Activated T-helper 9 cell treated with anti-CD3 and anti-CD28 coated beads, Interleukin-2, amount 50 U/mL, for 16 hours (primary cell): ENCODE results near the gene COX10.
"Not testable (repeated sequence)": the region's sequence is repeated elsewhere in the genome, so short reads cannot be mapped to it uniquely, and the experiment has no call there.

Source experiments
- DNase-seq: peaks from one replicate; pipeline ENCODE4 v3.0.0-alpha.2; 2020; ENCODE audit warnings: low read depth

The COX10 gene

DNA sequence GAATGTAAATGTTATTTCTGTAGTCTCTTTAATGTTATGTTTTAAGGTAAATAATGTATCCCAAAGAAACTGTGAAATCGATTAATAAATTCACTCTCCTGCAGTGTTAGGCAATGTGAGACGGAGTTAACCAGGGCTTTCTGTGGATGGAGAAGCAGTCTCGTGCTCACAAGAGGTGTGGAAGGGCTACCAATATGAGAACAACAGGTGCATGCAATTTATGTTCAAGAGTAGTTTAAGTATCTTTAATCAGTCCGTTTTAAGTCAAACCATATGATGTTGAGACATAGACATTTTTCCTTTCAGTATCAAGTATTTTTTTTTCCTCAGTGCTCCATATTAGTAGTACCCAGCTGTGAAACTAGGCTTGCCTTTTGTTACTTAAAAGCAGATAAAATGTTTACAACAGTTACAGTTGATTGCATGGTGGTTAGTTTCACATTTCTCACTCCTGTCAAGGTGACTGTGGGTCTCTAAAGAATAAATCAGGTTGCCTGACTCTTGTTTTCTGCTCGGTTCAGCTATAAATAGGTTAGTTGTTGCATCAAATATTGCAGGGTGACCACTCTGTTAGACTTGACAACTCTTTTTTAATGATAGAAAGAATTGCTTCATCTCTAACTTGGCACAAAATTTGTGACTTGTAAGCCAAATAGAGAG is 54.4 kb downstream of the COX10 start:
- DNase-seq: no peak

DNA sequence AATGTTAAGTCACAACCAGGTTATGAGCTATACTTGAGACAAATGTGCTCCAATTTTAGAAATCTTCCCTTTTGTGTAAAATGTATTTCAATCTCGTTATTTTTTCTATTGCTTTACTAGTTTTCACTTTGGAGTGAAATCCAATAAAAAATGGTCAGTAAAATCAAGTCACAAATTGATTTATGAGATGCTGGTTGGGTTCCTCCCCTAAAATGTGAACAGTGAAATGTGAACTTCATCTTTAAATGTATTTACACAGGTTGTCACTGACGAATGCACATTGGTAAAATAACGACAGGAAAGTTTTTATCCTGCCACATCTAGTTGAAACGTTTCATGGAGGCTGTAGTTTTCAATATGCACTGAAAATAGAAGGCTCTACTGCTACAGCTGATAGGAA is 55.5 kb downstream of the COX10 start:
- DNase-seq: no peak

DNA sequence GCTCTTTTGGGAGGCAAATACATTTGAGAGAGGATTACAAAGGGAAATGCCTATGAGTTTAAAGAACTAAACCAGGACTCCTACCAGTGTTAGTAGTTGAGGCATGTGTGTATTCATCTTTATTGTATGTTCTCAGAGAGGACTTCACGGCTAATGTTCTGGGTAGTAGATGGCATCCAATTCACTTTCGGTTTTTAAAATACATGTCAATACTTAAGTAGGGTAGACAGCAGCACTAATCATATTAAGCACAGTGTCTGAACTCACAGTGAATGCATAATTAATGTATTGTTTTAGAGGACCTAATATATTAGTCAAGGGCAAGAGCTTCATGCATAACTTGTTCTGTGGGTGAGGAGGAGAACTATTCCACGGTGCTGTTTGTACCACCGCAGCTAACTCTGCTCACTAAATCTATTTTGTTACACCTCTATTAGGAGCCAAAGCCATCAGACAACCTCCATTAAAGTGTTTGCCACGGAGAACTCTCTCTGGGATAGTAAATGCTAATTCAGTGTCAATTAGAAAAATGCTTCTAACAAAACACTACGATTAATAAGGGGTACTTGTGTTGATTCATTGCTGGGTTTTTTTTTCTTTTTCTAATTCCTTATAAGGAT is 56.3 kb downstream of the COX10 start:
- DNase-seq: no peak

DNA sequence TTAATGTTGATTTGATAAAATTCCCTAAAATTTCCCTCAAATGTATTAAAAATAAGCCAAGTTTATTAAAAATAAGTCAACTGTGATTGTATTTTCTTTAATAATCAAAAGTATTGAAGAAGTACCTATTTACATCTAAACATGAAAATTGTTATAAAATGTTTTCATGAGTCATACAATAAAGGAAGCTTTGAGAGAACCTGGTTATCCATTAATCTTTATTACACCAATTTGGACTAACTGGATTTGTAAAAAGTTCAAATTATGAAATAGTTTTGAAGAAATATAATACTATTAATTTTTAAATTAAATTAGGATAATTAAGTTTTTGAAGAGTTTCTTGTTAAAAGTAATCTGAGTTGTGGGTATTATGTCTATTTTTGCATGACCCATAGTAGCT is 63.8 kb downstream of the COX10 start:
- no peak for DNase-seq

DNA sequence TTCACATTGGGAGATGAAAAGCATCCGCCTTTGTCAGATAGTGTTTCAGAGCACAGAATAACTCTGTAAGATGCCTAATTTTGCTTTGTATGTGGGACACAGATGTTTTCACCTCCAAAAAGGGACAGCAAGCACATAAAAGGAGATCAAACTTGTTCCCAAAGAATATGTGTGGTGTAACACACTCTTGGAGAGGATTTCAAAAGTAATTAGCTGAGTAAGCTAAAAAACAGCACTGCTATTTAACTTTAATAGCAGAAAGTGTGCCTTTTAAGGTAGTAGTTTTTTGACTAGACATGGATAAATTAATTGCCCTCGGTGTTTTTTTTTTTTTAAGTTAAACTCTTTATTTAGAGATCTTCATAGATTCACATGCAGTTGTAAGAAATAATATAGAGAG is 65.2 kb downstream of the COX10 start:
- no peak for DNase-seq

DNA sequence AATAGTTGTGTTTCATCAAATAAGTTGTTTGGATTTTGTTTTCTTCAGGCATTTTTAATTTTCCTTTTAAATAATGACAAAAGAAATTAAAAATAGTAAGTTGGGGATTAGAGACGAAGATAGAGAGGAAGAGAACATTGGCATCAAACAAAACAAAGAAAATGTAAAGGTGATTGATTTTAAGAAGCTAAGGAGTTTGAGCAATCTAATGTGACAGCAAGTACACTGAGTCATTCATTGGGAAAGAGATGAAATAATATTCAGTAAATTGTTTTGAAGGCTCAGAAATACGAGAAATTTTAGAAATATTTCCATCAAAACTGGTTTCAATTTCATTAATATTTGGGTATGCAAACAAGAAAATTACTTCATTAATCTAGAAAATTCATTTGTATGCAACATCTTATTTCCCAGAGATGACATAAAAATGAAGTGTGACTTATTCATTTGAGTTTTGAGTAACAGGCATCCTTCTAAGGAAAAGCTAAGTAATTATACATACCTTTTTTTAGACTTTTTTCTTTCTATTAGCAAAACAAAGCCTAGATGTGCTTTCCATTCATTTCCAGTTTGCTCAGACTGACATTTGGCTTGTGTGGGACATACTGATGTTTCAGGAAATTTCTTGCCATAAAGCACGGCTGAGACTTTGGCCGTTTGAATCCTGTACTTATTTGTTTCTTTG is 66.7 kb downstream of the COX10 start:
- no peak for DNase-seq

DNA sequence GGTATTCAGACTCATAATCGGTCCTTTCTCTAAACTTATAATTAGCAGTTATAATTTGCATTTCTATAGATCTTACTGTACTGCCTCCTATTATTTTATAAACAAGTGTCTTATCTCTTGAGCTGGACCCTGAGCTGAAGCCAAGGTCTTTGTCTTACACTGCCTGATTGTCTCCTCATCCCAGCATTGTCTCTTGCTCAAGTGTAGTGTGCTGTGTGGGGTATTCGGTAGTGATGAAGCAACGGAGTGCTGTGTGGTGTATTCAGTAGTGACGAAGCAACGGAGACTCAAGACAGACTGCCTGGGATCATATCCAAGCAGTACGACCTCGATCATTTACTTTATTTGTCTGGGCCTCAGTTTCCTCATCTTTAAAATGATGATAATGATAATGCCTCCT is 69.3 kb downstream of the COX10 start:
- no peak for DNase-seq

DNA sequence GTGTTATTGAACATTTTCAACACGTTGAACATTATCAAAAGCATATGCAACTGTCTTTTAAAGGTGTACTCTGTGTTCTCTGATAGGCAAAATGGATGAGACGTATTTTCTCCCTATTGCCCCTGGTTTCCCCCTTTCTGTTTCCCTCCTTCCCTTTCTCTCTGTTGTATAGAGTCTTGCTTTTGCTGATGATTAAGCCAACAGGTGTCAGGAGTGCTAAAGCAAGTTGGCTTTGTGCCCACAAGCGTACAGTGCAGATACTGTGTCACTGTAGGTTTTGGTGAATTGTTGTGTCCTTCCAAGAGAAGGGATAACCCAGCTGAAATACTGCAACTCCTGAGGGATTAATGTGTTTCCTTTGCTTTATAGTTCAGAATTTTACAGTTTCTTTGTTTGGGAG is 74.4 kb downstream of the COX10 start:
- no peak for DNase-seq

DNA sequence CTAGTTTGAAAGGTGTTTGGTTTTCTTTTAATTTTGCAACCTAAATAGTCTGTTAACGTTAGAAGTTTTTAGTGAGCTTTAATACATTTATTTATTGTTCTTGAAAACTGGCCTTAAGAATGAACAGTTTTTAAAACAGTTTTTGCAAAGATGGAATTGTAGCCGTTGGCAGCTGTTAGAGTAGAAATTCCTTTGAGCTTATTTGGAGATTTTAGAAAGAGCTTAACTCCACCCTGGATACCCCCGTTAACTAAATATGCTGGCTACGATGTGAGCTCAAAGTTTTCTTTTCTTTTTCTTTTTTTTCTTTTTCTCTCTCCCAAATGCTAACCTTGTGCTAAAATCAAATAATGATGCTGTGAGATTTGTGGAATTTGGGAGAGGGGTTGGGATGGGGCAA is 75.2 kb downstream of the COX10 start:
- no peak for DNase-seq

DNA sequence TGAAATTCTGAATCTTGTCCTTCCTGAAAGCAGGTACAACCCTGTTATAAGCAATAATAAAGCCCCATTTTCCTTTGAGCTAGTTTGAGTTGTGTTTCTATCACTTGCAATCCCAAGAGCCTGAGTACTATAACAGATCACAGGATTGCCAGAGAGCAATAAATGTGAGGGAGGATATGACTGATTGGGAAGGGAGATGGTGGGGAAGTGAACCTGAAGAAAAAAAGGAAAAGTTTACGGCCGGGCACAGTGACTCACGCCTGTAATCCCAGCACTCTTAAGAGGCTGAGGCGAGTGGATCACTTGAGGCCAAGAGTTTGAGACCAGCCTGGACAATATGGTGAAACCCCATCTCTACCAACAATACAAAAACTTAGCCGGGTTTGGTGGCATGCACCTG is 80.4 kb downstream of the COX10 start:
- DNase-seq: no peak

DNA sequence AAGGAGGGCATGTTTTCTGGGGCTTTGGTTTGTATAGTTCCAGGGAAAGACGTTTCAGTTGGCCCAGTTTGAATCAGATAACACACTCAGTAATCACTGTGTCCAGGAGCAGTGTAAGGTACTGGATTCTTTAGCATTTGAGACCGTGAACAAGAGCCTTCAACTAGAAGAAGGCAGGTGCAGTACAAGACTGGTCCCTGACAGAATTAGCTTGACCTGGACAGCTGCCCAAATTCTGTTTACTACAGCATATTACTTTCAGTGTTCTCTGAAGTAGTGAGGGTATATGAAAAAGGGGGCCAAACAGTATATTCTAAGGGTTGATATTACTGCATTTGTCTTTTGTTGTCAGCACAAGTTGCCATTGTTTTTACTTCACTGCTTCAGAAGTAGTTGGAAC is 81.3 kb downstream of the COX10 start:
- no peak for DNase-seq

DNA sequence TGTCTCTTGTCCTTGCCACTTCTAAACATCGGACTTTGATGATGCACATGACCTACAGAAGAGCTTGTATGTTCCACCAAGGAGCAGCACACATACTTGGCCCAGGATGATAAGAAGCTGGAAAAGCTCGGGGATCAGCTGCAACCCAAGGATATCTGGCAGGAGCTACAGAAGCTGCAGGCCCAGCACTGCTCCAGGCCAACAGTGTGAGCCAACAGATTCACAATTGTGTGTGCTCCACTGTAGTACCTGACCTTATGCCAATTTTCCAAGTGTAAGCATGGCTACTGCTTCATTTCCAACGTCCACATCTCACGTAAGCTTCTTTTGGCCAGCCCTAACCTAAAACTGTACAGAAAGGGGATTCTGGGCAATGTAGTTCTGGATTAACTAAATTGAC is 83.4 kb downstream of the COX10 start:
- no peak for DNase-seq

DNA sequence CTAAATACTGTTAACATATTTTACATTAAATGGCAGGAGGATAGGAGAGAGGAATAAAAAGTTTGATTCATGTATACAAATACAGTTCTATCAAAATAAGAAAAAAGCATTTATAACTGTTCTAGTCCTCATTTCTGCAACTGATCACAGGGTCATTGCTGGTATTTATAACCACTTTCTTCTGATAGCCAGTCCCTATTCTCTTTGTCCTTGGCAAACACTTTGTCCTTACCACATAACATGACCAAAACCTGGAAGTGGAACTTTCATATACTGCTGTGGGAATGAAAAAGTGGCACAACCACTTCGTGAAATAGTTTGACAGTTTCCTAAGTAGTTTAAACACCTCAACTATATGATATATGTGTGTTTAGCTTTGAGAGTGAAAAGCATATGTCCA is 84.1 kb downstream of the COX10 start:
- no peak for DNase-seq

DNA sequence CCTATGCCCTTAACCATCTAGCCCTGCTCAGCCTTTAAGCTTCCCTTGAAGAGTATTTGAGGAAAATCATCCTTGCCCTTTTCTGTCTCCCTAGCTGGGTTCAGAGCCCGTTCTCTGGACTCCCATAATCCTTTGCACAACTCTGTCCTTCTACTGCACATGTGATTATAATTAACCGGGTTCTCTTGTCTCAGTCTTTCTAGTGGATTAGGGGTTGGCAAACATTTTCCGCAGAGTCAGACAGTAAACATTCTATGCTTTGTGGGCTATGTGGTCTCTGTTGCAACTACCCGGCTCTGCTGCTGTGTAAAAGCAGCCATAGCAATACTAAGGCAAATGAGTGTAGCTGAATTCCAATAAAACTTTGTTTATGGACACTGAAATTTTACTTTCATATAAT is 87.4 kb downstream of the COX10 start:
- DNase-seq: no peak

DNA sequence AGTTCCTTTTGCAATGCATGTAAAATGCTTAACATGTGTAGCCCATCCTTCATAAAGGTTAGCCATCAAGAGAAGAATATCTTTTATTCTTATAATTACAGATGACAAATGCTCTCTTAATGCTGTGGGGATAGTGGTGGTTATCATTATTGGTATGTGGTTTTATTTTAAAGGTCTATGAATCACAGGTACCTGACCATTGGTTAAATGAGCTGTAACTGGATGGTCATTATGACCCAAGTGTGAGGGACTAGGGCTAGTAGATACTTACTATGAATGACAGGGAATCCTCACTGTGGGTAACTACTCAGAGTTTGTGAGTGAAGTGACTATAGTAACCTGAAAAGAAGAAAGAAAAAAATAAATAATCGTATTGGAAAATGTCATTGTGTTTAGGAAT is 88.5 kb downstream of the COX10 start:
- DNase-seq: no peak

DNA sequence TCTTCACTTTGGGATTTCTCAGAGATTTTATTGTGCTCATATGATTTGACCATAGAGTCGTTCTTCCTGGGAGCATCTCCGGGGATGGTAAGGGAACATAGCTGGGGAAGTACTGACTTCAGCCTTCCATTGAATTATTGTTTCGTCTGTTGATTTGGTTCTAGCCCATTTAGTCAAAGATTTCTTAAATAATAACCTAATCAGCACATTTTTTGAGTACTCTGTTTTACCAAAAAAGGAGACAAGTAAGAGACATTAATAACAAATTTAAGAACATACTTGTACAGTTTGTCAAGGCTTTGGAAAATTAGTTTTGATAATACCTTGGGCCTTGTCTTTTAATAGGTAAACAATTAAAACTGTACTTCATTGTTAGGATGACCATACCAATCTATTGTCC is 89.4 kb downstream of the COX10 start:
- no peak for DNase-seq

DNA sequence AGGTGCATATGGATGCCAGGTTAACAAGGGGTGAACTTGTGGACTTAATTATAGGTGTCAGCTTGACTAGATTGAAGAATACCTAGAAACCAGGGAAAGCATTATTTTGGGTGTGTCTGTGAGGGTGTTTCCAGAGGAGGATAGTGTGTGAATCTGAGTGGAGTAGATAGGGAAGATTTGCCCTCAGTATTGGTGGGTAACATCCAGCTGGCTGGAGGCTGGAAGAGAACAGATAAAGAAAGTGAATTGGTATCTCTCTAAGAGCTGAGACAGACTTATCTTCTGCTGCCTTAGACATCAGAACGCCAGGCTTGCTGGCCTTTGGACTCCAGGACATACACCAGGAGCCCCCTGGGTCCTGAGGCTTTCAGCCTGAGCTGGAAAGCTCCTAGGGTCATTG is 92.1 kb downstream of the COX10 start:
- no peak for DNase-seq

DNA sequence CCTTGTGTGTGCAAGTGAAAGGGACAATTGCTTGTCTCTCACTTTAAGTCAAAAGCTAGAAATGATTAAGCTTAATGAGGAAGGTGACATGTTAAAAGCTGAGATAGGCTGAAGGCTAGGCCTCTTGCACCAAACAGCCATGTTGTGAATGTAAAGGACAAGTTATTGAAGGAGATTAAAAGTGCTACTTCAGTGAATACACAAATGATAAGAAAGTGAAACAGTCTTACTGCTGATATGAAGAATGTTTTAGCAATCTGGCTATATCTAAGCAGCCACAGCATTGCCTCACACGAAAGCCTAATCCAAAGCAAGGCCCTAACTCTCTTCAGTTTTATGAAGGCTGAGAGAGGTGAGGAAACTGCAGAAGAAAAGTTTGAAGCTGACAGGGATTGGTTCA is 96.3 kb downstream of the COX10 start:
- DNase-seq: no peak

DNA sequence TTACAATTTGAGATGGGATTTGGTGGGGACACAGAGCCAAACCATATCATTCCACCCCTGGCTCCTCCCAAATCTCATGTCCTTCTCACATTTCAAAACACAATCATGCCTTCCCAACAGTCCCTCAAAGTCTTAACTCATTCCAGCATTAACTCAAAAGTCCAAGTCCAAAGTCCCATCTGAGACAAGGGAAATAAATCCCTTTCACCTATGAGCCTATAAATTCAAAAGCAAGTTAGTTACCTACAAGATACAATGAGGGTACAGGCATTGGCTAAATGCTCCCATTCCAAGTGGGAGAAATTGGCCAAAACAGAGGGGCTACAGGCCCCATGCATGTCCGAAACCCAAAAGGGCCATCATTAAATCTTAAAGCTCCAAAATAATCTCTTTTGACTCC is 98.5 kb downstream of the COX10 start:
- not testable (repeated sequence) for DNase-seq

DNA sequence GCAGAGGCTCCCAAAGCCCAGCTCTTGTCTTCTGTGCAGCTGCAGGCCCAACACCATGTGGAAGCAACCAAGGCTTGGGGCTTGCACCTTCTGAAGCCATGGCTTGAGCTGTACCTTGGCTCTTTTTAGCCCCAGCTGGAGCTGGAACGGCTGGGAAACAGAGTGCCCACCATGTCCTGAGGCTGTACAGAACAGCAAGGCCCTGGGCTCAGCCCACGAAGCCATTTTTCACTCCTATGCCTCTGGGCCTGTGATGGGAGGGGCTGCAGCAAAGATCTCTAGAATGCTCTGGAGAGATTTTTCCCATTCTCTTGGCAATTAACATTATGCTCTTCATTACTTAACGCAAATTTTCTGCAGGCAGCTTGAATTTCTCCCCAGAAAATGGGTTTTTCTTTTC is 99.3 kb downstream of the COX10 start:
- DNase-seq: no peak

DNA sequence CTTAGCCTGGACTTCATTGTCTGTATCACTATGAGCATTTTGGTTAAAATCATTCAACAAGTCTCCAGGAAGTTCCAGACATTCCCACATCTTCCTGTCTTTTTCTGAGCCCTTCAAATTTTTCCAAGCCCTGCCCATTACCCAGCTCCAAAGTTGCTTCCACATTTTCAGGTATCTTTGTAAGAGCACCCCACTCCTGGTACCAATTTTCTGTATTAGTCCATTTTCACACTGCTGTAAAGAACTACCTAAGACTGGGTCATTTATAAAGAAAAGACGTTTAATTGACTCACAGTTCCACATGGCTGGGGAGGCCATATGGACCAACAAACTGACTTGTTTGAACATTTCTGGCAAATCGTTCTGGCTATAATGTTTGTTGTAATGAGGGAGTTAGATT is 100.0 kb downstream of the COX10 start:
- DNase-seq: no peak

DNA sequence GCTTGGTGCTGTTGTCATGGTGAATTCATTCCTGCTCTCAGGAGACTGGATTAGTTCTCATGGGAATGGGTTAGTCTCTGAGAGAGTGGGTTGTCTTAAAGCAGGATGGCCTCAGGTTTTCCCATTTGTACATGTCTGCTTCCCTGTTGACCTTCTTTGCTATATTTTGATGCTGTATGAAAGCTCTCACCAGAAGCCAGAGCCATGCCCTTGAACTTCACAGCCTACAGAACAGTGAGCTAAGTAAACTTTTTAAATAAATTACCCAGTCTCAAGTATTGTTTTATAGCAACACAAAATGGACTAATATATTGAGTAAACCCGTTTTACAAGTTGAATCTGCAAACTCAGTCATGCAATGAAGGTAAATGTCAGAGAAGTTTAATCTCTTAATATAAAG is 100.6 kb downstream of the COX10 start:
- no peak for DNase-seq

DNA sequence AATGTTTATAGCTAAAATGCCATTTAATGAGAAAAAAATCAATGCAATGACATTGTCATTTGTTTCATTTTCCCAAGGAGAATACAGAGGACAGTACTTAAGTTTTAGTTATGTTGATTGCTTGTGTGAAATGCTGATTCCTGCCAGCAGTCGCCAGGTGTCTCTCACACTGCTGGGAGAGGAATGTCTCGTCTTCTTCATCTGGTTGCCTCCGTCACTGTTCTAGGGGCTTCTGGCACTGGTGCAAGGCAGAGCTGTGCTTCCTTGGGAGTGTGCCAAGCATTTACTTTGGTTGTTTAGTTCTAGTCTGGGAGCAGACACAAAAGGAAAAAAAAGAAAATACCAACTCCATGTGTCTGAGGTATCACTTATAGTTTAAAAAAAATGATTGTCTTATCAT is 107.7 kb downstream of the COX10 start:
- not testable (repeated sequence) for DNase-seq

DNA sequence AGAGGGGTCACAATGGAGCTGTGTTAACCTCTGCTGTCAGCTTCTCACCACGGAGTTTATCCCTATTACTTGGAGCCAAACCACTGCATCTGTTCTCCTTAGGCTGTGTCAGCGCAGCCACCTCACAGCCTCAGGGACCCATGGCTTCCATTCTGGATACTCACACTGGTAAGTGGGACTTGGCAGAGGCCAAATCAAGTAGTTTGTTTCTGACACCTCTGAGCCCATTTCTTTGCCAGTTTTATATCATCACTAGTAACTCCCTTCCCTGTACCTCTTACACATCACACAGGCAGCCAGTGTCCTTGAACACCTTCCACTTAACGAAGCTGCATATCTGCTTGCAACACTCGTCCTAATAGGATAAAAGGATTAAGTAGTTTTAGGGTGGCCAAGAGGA is 108.5 kb downstream of the COX10 start:
- not testable (repeated sequence) for DNase-seq
